ES-I3 (cell line): ENCODE data around the gene SNX9.
"Not testable (repeated sequence)": the region's sequence is repeated elsewhere in the genome, so short reads cannot be mapped to it uniquely, and the experiment has no call there.

ENCODE experiments used
- H3K36me3 ChIP-seq: 2 replicates; pipeline ENCODE4 v1.6.1; 2013; ENCODE audit warnings: mild to moderate bottlenecking, low read length, control low read depth, moderate library complexity; ENCODE audit not compliant: insufficient read depth
- H3K4me1 ChIP-seq: 2 replicates; pipeline ENCODE4 v1.6.1; 2013; ENCODE audit warnings: mild to moderate bottlenecking, control low read depth, low read length; ENCODE audit not compliant: insufficient read depth
- H3K9ac ChIP-seq: 2 replicates; pipeline ENCODE4 v1.6.1; 2013; ENCODE audit warnings: low read depth, mild to moderate bottlenecking, low read length, moderate library complexity
- H3K9me3 ChIP-seq: 2 replicates; pipeline ENCODE4 v1.6.1; 2013; ENCODE audit warnings: mild to moderate bottlenecking, low read length, moderate library complexity; ENCODE audit not compliant: control insufficient read depth, insufficient read depth

The SNX9 gene

DNA sequence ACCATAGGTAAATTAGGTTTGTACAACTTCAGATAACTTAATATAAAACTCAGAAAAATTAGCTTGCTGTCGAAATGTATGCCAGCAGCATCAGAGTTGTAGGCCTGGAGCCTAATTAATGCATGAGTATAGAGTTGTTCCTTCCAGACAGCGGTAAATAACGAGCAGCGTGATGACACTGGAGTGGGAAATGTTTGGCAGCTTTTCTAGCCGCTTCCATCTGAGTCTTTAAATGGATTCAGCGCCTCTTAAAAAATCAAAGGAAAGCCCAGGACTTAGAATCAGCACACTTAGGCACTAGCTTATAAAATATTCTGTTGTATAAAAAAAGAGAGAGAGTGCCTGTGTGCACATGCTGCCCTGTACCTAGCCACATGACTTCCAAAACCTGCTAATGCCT, 114.9 kb downstream of the SNX9 start:
- Histone ChIP-seq H3K9me3 (no peaks in the 10 kb centered on the region), H3K9ac (no peak overlapping the region), H3K36me3 (peaks cover 11% of the 10 kb centered on the region; the same call in 1 of the 2 replicates), H3K4me1 (no peaks in the 10 kb centered on the region)

DNA sequence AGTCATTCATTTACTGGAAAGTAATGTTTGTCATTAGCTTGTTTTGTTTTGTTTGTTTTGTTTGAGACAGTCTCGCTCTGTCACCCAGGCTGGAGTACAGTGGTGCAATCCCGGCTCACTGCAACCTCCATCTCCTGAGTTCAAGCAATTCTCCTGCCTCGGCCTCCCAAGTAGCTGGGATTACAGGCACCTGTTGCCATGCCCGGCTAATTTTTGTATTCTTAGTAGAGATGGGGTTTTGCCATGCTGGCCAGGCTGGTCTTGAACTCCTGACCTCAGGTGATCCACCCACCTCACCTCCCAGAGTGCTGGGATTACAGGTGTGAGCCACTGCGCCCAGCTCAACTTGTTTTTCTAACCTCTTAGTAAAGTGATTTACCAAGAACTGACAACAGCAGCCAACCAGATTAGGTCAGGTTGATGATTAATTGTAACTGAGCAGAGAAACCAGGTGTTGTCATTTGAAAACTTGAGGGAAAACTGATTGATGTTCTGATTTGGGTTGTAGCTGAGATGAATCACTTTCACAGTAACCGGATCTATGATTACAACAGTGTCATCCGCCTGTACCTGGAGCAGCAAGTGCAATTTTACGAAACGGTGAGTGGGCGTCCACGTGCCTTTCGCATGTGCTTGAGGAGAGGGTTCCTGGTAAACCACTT, 117.5 kb downstream of the SNX9 start:
- H3K36me3 ChIP-seq, result peaks cover 19% of the 10 kb centered on the region
- H3K9ac ChIP-seq, H3K4me1 ChIP-seq, H3K9me3 ChIP-seq: not testable (repeated sequence)

DNA sequence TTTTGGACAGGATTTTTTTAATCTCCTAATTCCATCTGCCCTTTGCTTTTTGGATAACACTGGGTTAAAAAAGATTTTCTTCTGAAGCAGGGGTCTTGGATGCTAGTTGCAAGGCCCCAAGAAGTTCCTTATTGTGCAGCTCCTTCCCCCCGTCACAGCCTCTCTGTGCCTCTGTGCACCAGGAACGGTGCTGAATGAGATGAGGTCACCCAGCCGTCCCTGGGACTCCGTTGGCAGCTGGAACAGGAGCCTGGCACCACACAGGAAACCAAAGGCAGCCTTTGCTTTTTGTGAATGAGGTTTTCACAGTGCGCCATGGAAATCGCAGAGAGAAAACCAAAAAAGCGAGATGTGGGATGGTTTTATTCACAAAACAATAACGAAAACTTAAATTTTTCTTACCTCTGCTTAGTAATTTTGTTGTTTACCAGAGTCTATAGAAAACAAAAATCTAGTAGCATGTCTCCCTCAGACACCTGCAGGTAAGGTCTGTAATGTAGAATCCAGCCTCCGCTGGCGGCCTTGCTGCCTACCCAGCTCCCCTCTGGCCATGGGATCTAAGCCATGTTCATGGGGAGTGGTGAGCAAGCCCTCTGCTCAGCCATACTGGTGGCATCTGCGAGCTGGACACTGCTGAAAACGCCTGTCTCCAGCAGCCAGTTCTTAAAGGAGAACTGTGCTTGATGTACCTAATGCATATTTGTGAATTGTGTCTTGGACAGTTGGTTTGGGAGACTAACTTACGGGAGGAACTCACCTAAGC, 118.2 kb downstream of the SNX9 start:
- H3K9me3 ChIP-seq, result no peaks in the 10 kb centered on the region
- no peaks in the 10 kb centered on the region for H3K4me1 ChIP-seq
- peaks cover 21% of the 10 kb centered on the region for H3K36me3 ChIP-seq
- no peak overlapping the region for H3K9ac ChIP-seq

GRCh38 chr6:157942351-157942750, 119.3 kb downstream of the SNX9 start:
- no peaks in the 10 kb centered on the region for H3K4me1 ChIP-seq
- no peaks in the 10 kb centered on the region for H3K9me3 ChIP-seq
- peaks cover 24% of the 10 kb centered on the region for H3K36me3 ChIP-seq
- no peak overlapping the region for H3K9ac ChIP-seq

DNA sequence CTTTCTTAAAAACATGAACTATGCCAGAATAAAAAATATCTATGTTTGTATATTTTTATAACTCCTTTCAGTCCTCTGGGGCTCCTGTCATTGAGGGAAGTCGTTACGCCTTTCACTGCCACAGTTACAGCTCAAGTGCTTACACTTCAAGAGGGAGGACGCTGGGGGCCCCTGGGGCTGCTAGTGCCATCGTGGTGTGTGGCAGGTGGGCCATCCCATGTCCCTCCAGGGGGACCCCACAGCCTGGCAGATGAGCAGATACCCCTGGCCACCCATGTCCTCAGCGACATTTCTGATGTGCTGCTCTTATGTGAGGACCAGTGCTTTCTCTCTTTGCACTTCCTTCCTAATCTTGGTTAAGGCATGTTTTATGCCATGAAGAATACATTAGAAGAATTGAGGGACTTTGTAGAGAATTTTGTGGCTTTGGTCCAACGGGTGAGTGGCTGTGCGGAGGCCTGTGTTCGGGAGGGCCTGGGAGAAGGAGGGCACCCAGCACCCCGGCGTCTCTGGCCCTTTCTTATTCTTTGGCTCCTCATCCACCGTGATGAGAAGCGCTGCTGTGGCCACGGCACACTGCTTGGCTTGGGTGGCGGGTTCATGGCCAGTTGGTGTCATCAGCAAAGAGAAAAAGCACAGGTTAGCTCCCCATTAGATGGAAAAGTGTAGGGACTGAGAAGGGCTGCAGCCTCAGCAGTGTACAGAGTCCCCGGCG, 120.4 kb downstream of the SNX9 start:
- no peaks in the 10 kb centered on the region for H3K4me1 ChIP-seq
- no peak overlapping the region for H3K9ac ChIP-seq
- no peaks in the 10 kb centered on the region for H3K9me3 ChIP-seq
- H3K36me3 ChIP-seq, result peaks cover 24% of the 10 kb centered on the region

DNA sequence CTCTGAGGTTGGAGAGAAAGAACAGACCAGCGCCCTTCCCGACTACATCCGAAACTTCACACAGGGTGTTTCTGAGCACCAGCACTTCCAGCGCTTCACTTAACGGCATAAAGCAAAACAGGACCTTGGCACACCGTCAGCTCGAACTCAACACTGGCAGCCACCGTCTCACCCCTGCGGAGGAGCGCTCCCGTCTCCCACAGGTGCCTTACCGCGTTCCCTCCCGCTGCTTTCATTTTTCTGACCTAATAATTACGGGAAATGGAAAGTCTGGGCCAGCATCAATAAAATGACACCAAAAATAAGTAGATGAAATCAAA, 120.9 kb downstream of the SNX9 start:
- no peaks in the 10 kb centered on the region for H3K9me3 ChIP-seq
- H3K9ac ChIP-seq, result no peak overlapping the region
- no peaks in the 10 kb centered on the region for H3K4me1 ChIP-seq
- H3K36me3 ChIP-seq, result peaks cover 24% of the 10 kb centered on the region

- no peaks in the 10 kb centered on the region for H3K9me3 ChIP-seq
- peaks cover 24% of the 10 kb centered on the region for H3K36me3 ChIP-seq
- no peak overlapping the region for H3K9ac ChIP-seq
- no peaks in the 10 kb centered on the region for H3K4me1 ChIP-seq
These were observed 122.2 kb downstream of the SNX9 start for GRCh38 chr6:157944983-157945931.

GRCh38 chr6:157946053-157946617, 123.1 kb downstream of the SNX9 start:
- peaks cover 23% of the 10 kb centered on the region for H3K36me3 ChIP-seq
- no peaks in the 10 kb centered on the region for H3K9me3 ChIP-seq
- no peak overlapping the region for H3K9ac ChIP-seq
- H3K4me1 ChIP-seq, result no peaks in the 10 kb centered on the region

- Histone ChIP-seq H3K9ac (no peak overlapping the region), H3K36me3 (peaks cover 18% of the 10 kb centered on the region), H3K9me3 (no peaks in the 10 kb centered on the region), H3K4me1 (no peaks in the 10 kb centered on the region)
These were observed 124.0 kb downstream of the SNX9 start for GRCh38 chr6:157946865-157947532.

DNA sequence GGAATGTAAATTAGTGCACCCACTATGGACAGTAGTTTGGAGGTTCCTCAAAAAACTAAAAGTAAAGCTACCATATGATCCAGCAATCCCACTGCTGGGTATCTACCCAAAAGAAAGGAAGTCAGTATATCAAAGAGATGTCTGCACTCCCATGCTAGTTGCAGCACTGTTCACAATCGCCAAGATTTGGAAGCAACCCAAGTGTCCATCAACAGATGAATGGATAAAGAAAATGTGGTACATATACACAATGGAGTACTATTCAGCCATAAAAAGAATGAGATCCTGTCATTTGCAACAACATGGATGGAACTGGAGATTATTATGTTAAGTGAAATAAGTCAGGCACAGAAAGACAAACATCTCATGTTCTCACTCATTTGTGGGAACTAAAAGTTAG, 127.9 kb downstream of the SNX9 start:
- not testable (repeated sequence) for H3K9ac ChIP-seq, H3K9me3 ChIP-seq, H3K4me1 ChIP-seq, H3K36me3 ChIP-seq

- Histone ChIP-seq H3K9me3 (no peaks in the 10 kb centered on the region), H3K36me3 (no peaks in the 10 kb centered on the region; the same call in 1 of the 2 replicates), H3K4me1 (no peaks in the 10 kb centered on the region), H3K9ac (no peak overlapping the region)
These were observed 128.8 kb downstream of the SNX9 start for GRCh38 chr6:157951828-157952227.

- H3K4me1 ChIP-seq, result no peaks in the 10 kb centered on the region
- peaks cover 4% of the 10 kb centered on the region for H3K9me3 ChIP-seq
- no peaks in the 10 kb centered on the region for H3K36me3 ChIP-seq
- H3K9ac ChIP-seq, result no peak overlapping the region
These were observed 129.9 kb downstream of the SNX9 start for GRCh38 chr6:157952861-157953351.

GRCh38 chr6:157953580-157954091, 130.6 kb downstream of the SNX9 start:
- Histone ChIP-seq H3K4me1 (no peaks in the 10 kb centered on the region), H3K9ac (no peak overlapping the region), H3K36me3 (no peaks in the 10 kb centered on the region), H3K9me3 (peaks cover 8% of the 10 kb centered on the region)
